Dermis microvascular lymphatic vessel endothelial cell (primary cell): Measurements from ENCODE around the gene SLC34A1. TPM values are rescaled to one million over a fixed set of nuclear protein-coding genes. Genes with fewer than 3 reads are reported as not detected.
A peak's percentile ranks its signal among the peaks of the same experiment; 100 is the strongest.
"Not testable (repeated sequence)": the region's sequence is repeated elsewhere in the genome, so short reads cannot be mapped to it uniquely, and the experiment has no call there.

Experiments
- DNase-seq, 2 donors: peaks; one replicate each; pipeline versions ENCODE4 v3.0.0 to v3.0.0-alpha.2; 2010; ENCODE audit warnings: low read depth in 2 of 2
- total RNA-seq: library from RNA; depleted of rRNA; stranded (reverse); fragments of >200 nt; gene quantifications from 2 replicates; pipeline ENCODE4 v1.2.1, GENCODE V29; 2014

Gene SLC34A1
- total RNA-seq, 1 donor from 2014 or later = not detected

GRCh38 chr5:177368869-177369644, 15.2 kb upstream of the SLC34A1 start:
- DNase-seq = no peak

- DNase-seq = no peak
Observed at GRCh38 chr5:177369645-177370440, 14.4 kb upstream of the SLC34A1 start.

GRCh38 chr5:177370488-177371119, 13.6 kb upstream of the SLC34A1 start:
- DNase-seq = peak; percentile 72 to 90

GRCh38 chr5:177371120-177372033, 12.9 kb upstream of the SLC34A1 start:
- no peak for DNase-seq

- DNase-seq = peak in 1 of 2 donors; percentile 23
Observed at GRCh38 chr5:177372034-177372896, 12.0 kb upstream of the SLC34A1 start.

GRCh38 chr5:177372910-177373309, 11.3 kb upstream of the SLC34A1 start:
- no peak for DNase-seq

GRCh38 chr5:177373806-177374205, 10.4 kb upstream of the SLC34A1 start:
- no peak for DNase-seq

GRCh38 chr5:177374211-177374610, 10.0 kb upstream of the SLC34A1 start:
- DNase-seq = no peak

GRCh38 chr5:177375516-177375915, 8.7 kb upstream of the SLC34A1 start:
- DNase-seq = not testable (repeated sequence)

GRCh38 chr5:177376107-177376506, 8.1 kb upstream of the SLC34A1 start:
- no peak for DNase-seq

- no peak for DNase-seq
Observed at GRCh38 chr5:177377851-177378776, 6.1 kb upstream of the SLC34A1 start.

GRCh38 chr5:177378884-177379883, 5.0 kb upstream of the SLC34A1 start:
- DNase-seq = peak in 1 of 2 donors; percentile 32

GRCh38 chr5:177380805-177381126, 3.5 kb upstream of the SLC34A1 start:
- no peak for DNase-seq

GRCh38 chr5:177382423-177383029, 1.7 kb upstream of the SLC34A1 start:
- DNase-seq = peak in 1 of 2 donors; percentile 44

- DNase-seq = no peak
Observed at GRCh38 chr5:177383181-177383580, 1.1 kb upstream of the SLC34A1 start.

GRCh38 chr5:177385720-177386119, 1.5 kb downstream of the SLC34A1 start:
- DNase-seq = no peak

GRCh38 chr5:177386542-177386941, 2.3 kb downstream of the SLC34A1 start:
- DNase-seq = no peak

GRCh38 chr5:177387405-177387804, 3.2 kb downstream of the SLC34A1 start:
- no peak for DNase-seq
